CD14-positive monocyte (primary cell): ENCODE measurements around the gene SLC16A9. TPM values are rescaled to one million over a fixed set of nuclear protein-coding genes. Genes with fewer than 3 reads are reported as not detected.

Experiments used
- DNase-seq, 3 donors: peaks; one replicate each; pipeline ENCODE4 v3.0.0-alpha.2; 2011 to 2022
- H2AFZ ChIP-seq: 2 replicates; pipeline ENCODE4 v1.6.0; 2012; ENCODE audit warnings: mild to moderate bottlenecking, low read depth, low read length, inconsistent platforms; ENCODE audit not compliant: insufficient read depth, poor library complexity, severe bottlenecking
- H3K27ac ChIP-seq, 2 donors: 1 replicate in 1 of 2; 2 replicates in 1 of 2; pipeline ENCODE4 v1.5.1; 2012 to 2013; ENCODE audit warnings: low read length in 2 of 2, control low read depth in 1 of 2, inconsistent platforms in 1 of 2, low read depth in 1 of 2, mild to moderate bottlenecking in 1 of 2
- H3K27me3 ChIP-seq, 2 donors: one replicate each; pipeline versions ENCODE4 v1.6.0 to v1.6.1; 2011 to 2013; ENCODE audit warnings: low read length in 2 of 2; ENCODE audit not compliant: control insufficient read depth in 2 of 2, insufficient read depth in 2 of 2
- H3K36me3 ChIP-seq, 2 donors: replicated peaks in 1 of 2; 1 replicate in 1 of 2; 2 replicates in 1 of 2; pipeline versions ENCODE4 v1.5.1 to v1.6.1; 2012 to 2013; ENCODE audit warnings: low read length in 2 of 2, control low read depth in 1 of 2, inconsistent platforms in 1 of 2, mild to moderate bottlenecking in 1 of 2; ENCODE audit not compliant: insufficient read depth in 2 of 2, control insufficient read depth in 1 of 2
- H3K4me1 ChIP-seq, 2 donors: 1 replicate in 1 of 2; 2 replicates in 1 of 2; pipeline versions ENCODE4 v1.5.1 to v1.6.1; 2012 to 2013; ENCODE audit warnings: low read length in 2 of 2, control low read depth in 1 of 2, inconsistent platforms in 1 of 2, mild to moderate bottlenecking in 1 of 2, moderate library complexity in 1 of 2; ENCODE audit not compliant: insufficient read depth in 2 of 2, control insufficient read depth in 1 of 2
- H3K4me2 ChIP-seq: replicated peaks from 2 replicates; pipeline ENCODE3; 2012; ENCODE audit warnings: low read length, moderate library complexity, mild to moderate bottlenecking; ENCODE audit not compliant: poor library complexity, severe bottlenecking; ENCODE audit errors: extremely low read depth
- H3K4me3 ChIP-seq, 3 experiments: fragments of 200-600 bp in 1 of 3; sonication (generic) in 1 of 3; replicated peaks in 1 of 3; 1 replicate in 2 of 3; 2 replicates in 1 of 3; pipeline ENCODE4 v1.5.1; 2011 to 2013; ENCODE audit warnings: low read length in 3 of 3, mild to moderate bottlenecking in 3 of 3, control low read depth in 2 of 3, low read depth in 2 of 3, inconsistent platforms in 1 of 3, moderate library complexity in 1 of 3
- H3K79me2 ChIP-seq: 2 replicates; pipeline ENCODE4 v1.6.0; 2012; ENCODE audit warnings: mild to moderate bottlenecking, control low read depth, inconsistent platforms, low read length, moderate library complexity; ENCODE audit not compliant: insufficient read depth
- H3K9ac ChIP-seq: 2 replicates; pipeline ENCODE4 v1.6.0; 2017; ENCODE audit warnings: low read length, mild to moderate bottlenecking; ENCODE audit not compliant: insufficient read depth, poor library complexity, severe bottlenecking
- H3K9me3 ChIP-seq, 2 donors: replicated peaks in 1 of 2; 1 replicate in 1 of 2; 2 replicates in 1 of 2; pipeline versions ENCODE4 v1.5.1 to v1.6.1; 2012 to 2013; ENCODE audit warnings: low read length in 2 of 2, control low read depth in 1 of 2; ENCODE audit not compliant: control insufficient read depth in 1 of 2, insufficient read depth in 1 of 2
- H4K20me1 ChIP-seq: 2 replicates; pipeline ENCODE4 v1.6.0; 2012; ENCODE audit warnings: mild to moderate bottlenecking, low read length, control low read depth, moderate library complexity; ENCODE audit not compliant: insufficient read depth
- H3K27ac Mint-ChIP-seq, 7 donors: one replicate each; pipeline ENCODE4 v1.8.0; 2020; ENCODE audit warnings: mild to moderate bottlenecking in 7 of 7, mixed read lengths in 7 of 7, moderate library complexity in 6 of 7, inconsistent platforms in 2 of 7
- H3K27me3 Mint-ChIP-seq, 3 donors: one replicate each; pipeline ENCODE4 v1.8.0; 2021 to 2022; ENCODE audit warnings: low read depth in 3 of 3, mild to moderate bottlenecking in 3 of 3, mixed read lengths in 3 of 3, moderate library complexity in 3 of 3, inconsistent platforms in 1 of 3
- H3K36me3 Mint-ChIP-seq, 2 donors: one replicate each; pipeline ENCODE4 v1.8.0; 2020; ENCODE audit warnings: mixed read lengths in 2 of 2, inconsistent platforms in 1 of 2, mild to moderate bottlenecking in 1 of 2
- H3K4me1 Mint-ChIP-seq: one replicate; pipeline ENCODE4 v1.8.0; 2020; ENCODE audit warnings: mild to moderate bottlenecking, mixed read lengths
- H3K4me3 Mint-ChIP-seq, 2 donors: one replicate each; pipeline ENCODE4 v1.8.0; 2020; ENCODE audit warnings: mild to moderate bottlenecking in 2 of 2, mixed read lengths in 2 of 2, moderate library complexity in 1 of 2
- H3K9me3 Mint-ChIP-seq, 7 donors: one replicate each; pipeline ENCODE4 v1.8.0; 2020 to 2022; ENCODE audit warnings: mixed read lengths in 7 of 7, mild to moderate bottlenecking in 6 of 7, moderate library complexity in 6 of 7, inconsistent platforms in 2 of 7
- WGBS: methylation state at CpG from one replicate; pipeline ENCODE4 v1.1.5; 2013; ENCODE audit warnings: missing lambda C conversion rate; ENCODE audit not compliant: insufficient coverage; 5-methylcytosine and 5-hydroxymethylcytosine counted together
- intact Hi-C, 2 donors: fragments of 100-400 bp; cut with micrococcal nuclease; formaldehyde crosslinking; loops; one replicate each; pipeline versions ENCODE4 v1.15.0 to v1.15.1; 2023
- polyA plus RNA-seq, 3 donors: library from polyadenylated mRNA; depleted of rRNA in 1 of 3; unstranded in 2 of 3; stranded (reverse) in 1 of 3; fragments of 300-500 nt in 2 of 3; fragments of >200 nt in 1 of 3; fragmentation: Illumina TruSeq in 2 of 3; gene quantifications; 1 replicate in 2 of 3; 2 replicates in 1 of 3; pipeline ENCODE4 v1.2.3, GENCODE V29; 2012 to 2021
- TF ChIP-seq, protein P1 (sequence below): fragments of 200-600 bp; IDR thresholded peaks from one replicate; pipeline ENCODE4 v1.8.0; 2022; ENCODE audit warnings: antibody characterized with exemption, mild to moderate bottlenecking

SLC16A9 gene
- polyA plus RNA-seq, 3 donors, result not detected

DNA sequence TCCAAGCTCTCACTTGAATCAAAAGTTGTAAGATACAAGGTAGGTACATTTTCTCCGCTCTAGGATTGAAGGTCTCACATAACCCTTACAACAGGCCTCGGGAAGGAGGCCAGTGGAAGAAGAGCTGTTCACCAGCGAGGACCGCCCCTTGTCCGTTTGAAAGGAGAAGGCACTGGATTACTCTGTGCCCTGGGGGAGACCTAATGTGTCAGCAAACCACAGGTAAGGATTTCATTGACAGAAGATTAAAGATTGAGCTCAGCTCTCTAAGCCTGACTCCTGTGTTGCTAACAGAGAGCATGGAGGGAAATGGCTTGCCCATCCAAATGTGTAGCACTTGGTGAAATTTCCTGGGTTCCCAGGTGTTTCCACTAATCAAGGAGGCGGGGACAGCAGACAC is 81.2 kb downstream of the SLC16A9 start:
- H3K9me3 ChIP-seq, result no peaks in the 10 kb centered on the region
- no peaks in the 10 kb centered on the region for H4K20me1 ChIP-seq
- no peaks in the 10 kb centered on the region for H3K27me3 ChIP-seq
- peaks cover 0 to 3% (median 2%) of the 10 kb centered on the region in 3 donors for H3K27me3 Mint-ChIP-seq
- DNase-seq, result no peak
- no peaks in the 10 kb centered on the region for H3K79me2 ChIP-seq
- 100% methylated on average over 1 of the region's 6 CpGs for WGBS
- peaks cover 5% of the 10 kb centered on the region for H3K4me1 Mint-ChIP-seq
- no peak overlapping the region for H3K4me3 Mint-ChIP-seq
- H3K27ac ChIP-seq, result no peak overlapping the region
- no peaks in the 10 kb centered on the region for H3K36me3 ChIP-seq
- no peaks in the 10 kb centered on the region for H3K9me3 Mint-ChIP-seq
- no peaks in the 10 kb centered on the region for H3K36me3 Mint-ChIP-seq
- intact Hi-C loops, result loop anchor here (5.0 to 10.0 kb wide), 5 partner anchors 176 to 1026 kb away; no protein-coding TSS in a partner anchor
- H3K27ac Mint-ChIP-seq, result no peak overlapping the region
- peaks cover 4% of the 10 kb centered on the region in 2 donors for H3K4me1 ChIP-seq
- no peak overlapping the region for H3K9ac ChIP-seq
- TF ChIP-seq, protein P1, sequence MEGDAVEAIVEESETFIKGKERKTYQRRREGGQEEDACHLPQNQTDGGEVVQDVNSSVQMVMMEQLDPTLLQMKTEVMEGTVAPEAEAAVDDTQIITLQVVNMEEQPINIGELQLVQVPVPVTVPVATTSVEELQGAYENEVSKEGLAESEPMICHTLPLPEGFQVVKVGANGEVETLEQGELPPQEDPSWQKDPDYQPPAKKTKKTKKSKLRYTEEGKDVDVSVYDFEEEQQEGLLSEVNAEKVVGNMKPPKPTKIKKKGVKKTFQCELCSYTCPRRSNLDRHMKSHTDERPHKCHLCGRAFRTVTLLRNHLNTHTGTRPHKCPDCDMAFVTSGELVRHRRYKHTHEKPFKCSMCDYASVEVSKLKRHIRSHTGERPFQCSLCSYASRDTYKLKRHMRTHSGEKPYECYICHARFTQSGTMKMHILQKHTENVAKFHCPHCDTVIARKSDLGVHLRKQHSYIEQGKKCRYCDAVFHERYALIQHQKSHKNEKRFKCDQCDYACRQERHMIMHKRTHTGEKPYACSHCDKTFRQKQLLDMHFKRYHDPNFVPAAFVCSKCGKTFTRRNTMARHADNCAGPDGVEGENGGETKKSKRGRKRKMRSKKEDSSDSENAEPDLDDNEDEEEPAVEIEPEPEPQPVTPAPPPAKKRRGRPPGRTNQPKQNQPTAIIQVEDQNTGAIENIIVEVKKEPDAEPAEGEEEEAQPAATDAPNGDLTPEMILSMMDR, result no peak
- no peak overlapping the region for H3K4me2 ChIP-seq
- no peak overlapping the region for H2AFZ ChIP-seq
- no peak overlapping the region for H3K4me3 ChIP-seq

DNA sequence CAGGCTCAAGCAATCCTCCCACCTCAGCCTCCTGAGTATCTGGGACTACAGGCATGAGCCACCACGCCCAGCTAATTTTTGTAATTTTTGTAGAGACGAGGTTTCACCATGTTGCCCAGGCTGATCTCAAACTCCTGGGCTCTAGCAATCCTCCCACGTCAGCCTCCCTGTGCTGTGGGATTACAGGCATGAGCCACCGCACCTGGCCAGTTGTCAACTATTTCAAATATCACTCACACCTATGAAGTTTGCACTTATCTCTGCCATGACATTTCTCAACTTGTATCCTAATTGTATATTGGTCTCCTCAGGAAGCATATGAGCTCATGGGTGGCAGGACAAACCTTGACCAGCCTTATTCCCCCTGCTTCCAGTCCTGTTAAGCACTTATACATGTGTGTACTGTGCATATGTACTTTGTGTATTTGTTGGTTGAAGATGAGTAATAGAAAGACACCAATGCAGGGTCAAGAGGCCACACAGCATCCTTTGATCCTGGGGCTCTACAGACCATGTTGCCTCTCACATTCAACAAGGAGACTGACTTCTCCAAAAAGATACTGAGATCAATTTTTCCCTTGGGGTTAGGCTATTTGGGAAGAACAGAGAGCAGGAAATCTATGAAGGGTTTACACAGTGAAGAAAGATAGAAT is 82.2 kb downstream of the SLC16A9 start:
- Mint-ChIP-seq H3K27me3 (peaks cover 0 to 2% (median 1%) of the 10 kb centered on the region in 3 donors), H3K9me3 (no peaks in the 10 kb centered on the region), H3K27ac (peak overlapping the region in 2 of 7 donors; percentile 37 to 41), H3K36me3 (no peaks in the 10 kb centered on the region), H3K4me1 (peaks cover 5% of the 10 kb centered on the region), H3K4me3 (no peak overlapping the region)
- no peak for DNase-seq
- H3K27ac ChIP-seq, result no peak overlapping the region
- TF ChIP-seq, protein P1, result no peak
- no peaks in the 10 kb centered on the region for H3K36me3 ChIP-seq
- H4K20me1 ChIP-seq, result no peaks in the 10 kb centered on the region
- H3K79me2 ChIP-seq, result no peaks in the 10 kb centered on the region
- no peaks in the 10 kb centered on the region for H3K9me3 ChIP-seq
- whole genome bisulfite sequencing, result 85% methylated on average over 2 of the region's 4 CpGs
- no peak overlapping the region for H3K9ac ChIP-seq
- peaks cover 4% of the 10 kb centered on the region in 2 donors for H3K4me1 ChIP-seq
- intact Hi-C loops, result loop anchor here (5.0 to 10.0 kb wide), 5 partner anchors 177 to 1027 kb away; no protein-coding TSS in a partner anchor
- H3K4me2 ChIP-seq, result no peak overlapping the region
- H2AFZ ChIP-seq, result no peak overlapping the region
- H3K4me3 ChIP-seq, result no peak overlapping the region
- H3K27me3 ChIP-seq, result no peaks in the 10 kb centered on the region
